IMR-90 (cell line): Measurements from ENCODE around the gene TMEM209. TPM values are rescaled to one million over a fixed set of nuclear protein-coding genes. Genes with fewer than 3 reads are reported as not detected.
"Not testable (repeated sequence)": the region's sequence is repeated elsewhere in the genome, so short reads cannot be mapped to it uniquely, and the experiment has no call there.

ENCODE experiments used
- ATAC-seq: fragments of 200-7000 bp; cut with Tn5 transposase; 2 replicates; pipeline ENCODE4 v1.9.1; 2020; ENCODE audit warnings: low read depth, mild to moderate bottlenecking, moderate library complexity
- BruUV-seq: library from RNA; stranded (reverse); fragments of 400-500 nt; replicated peaks from 2 replicates; lab custom pipeline; 2021; lab: Mats Ljungman, UMichigan
- CTCF ChIA-PET: fragments of 300-600 bp; formaldehyde crosslinking; extraction: SDS; loops from one replicate; lab custom pipeline; 2021; ENCODE audit warnings: antibody characterized with exemption; lab: Yijun Ruan, JAX
- POLR2A ChIA-PET: fragments of 300-600 bp; sonication (Branson Sonifier 250); formaldehyde crosslinking; loops from one replicate; lab custom pipeline; 2022; ENCODE audit warnings: antibody characterized with exemption; ENCODE audit not compliant: unreplicated experiment; lab: Charles Lee
- DNase-seq: peaks from one replicate; pipeline ENCODE4 v3.0.0; 2013
- H2AFZ ChIP-seq: replicated peaks from 2 replicates; pipeline ENCODE3; 2013; ENCODE audit warnings: low read length, mild to moderate bottlenecking; ENCODE audit not compliant: poor library complexity
- H2AK5ac ChIP-seq: 2 replicates; pipeline ENCODE4 v1.6.1; 2013; ENCODE audit warnings: low read depth, low read length, inconsistent platforms
- H2AK9ac ChIP-seq: replicated peaks from 2 replicates; pipeline ENCODE3; 2013; ENCODE audit warnings: mild to moderate bottlenecking, low read depth, low read length, moderate library complexity; ENCODE audit not compliant: poor library complexity
- H2BK120ac ChIP-seq: 2 replicates; pipeline ENCODE4 v1.6.1; 2013; ENCODE audit warnings: low read depth, low read length, inconsistent platforms
- H2BK15ac ChIP-seq: 3 replicates; pipeline ENCODE4 v1.6.1; 2013; ENCODE audit warnings: low read depth, low read length, inconsistent platforms
- H2BK20ac ChIP-seq: 2 replicates; pipeline ENCODE4 v1.6.1; 2013; ENCODE audit warnings: low read depth, mild to moderate bottlenecking, inconsistent platforms, low read length, moderate library complexity
- H2BK5ac ChIP-seq: 2 replicates; pipeline ENCODE4 v1.6.1; 2013; ENCODE audit warnings: mild to moderate bottlenecking, low read depth, low read length, inconsistent platforms; ENCODE audit not compliant: poor library complexity, severe bottlenecking
- H3K14ac ChIP-seq: replicated peaks from 2 replicates; pipeline ENCODE4 v1.6.1; 2013; ENCODE audit warnings: low read depth, low read length, inconsistent platforms
- H3K18ac ChIP-seq: 2 replicates; pipeline ENCODE4 v1.6.1; 2013; ENCODE audit warnings: low read depth, low read length, control low read depth
- H3K23ac ChIP-seq: 2 replicates; pipeline ENCODE4 v1.6.1; 2013; ENCODE audit warnings: low read depth, low read length, inconsistent platforms
- H3K27ac ChIP-seq: 2 replicates; pipeline ENCODE4 v1.5.1; 2013; ENCODE audit warnings: mild to moderate bottlenecking, control low read depth, low read length; ENCODE audit not compliant: insufficient read depth
- H3K27me3 ChIP-seq: 2 replicates; pipeline ENCODE4 v1.6.1; 2013; ENCODE audit warnings: low read length; ENCODE audit not compliant: control insufficient read depth, insufficient read depth
- H3K36me3 ChIP-seq: 2 replicates; pipeline ENCODE4 v1.6.1; 2013; ENCODE audit warnings: low read length, mixed read lengths; ENCODE audit not compliant: control insufficient read depth, insufficient read depth
- H3K4ac ChIP-seq: 2 replicates; pipeline ENCODE4 v1.6.1; 2013; ENCODE audit warnings: low read depth, low read length, inconsistent platforms
- H3K4me1 ChIP-seq: 2 replicates; pipeline ENCODE4 v1.6.1; 2013; ENCODE audit warnings: low read length, mixed read lengths; ENCODE audit not compliant: control insufficient read depth, insufficient read depth
- H3K4me2 ChIP-seq: 2 replicates; pipeline ENCODE4 v1.6.1; 2013; ENCODE audit warnings: low read depth, mild to moderate bottlenecking, control low read depth, low read length, moderate library complexity
- H3K4me3 ChIP-seq: 2 replicates; pipeline ENCODE4 v1.5.1; 2013; ENCODE audit warnings: low read depth, mild to moderate bottlenecking, control low read depth, low read length, moderate library complexity; ENCODE audit not compliant: insufficient read depth
- H3K56ac ChIP-seq: 2 replicates; pipeline ENCODE4 v1.6.1; 2013; ENCODE audit warnings: low read length, inconsistent platforms; ENCODE audit not compliant: insufficient read depth; ENCODE audit errors: extremely low read depth
- H3K79me1 ChIP-seq, 2 experiments: 2 replicates each; pipeline ENCODE4 v1.6.1; 2013; ENCODE audit warnings: low read length in 2 of 2, inconsistent platforms in 1 of 2, low read depth in 1 of 2
- H3K9ac ChIP-seq: 2 replicates; pipeline ENCODE4 v1.6.1; 2013; ENCODE audit warnings: low read depth, low read length, control low read depth
- H3K9me1 ChIP-seq: 2 replicates; pipeline ENCODE4 v1.6.1; 2013; ENCODE audit warnings: low read length, inconsistent platforms; ENCODE audit not compliant: insufficient read depth
- H3K9me3 ChIP-seq: 2 replicates; pipeline ENCODE4 v1.6.1; 2013; ENCODE audit warnings: low read length; ENCODE audit not compliant: control insufficient read depth, insufficient read depth
- H4K20me1 ChIP-seq: 2 replicates; pipeline ENCODE4 v1.6.1; 2013; ENCODE audit warnings: low read length, inconsistent platforms; ENCODE audit not compliant: insufficient read depth
- H4K5ac ChIP-seq: 2 replicates; pipeline ENCODE4 v1.6.1; 2013; ENCODE audit warnings: mild to moderate bottlenecking, low read depth, low read length, control low read depth
- H4K8ac ChIP-seq, 2 experiments: 2 replicates each; pipeline ENCODE4 v1.6.1; 2013; ENCODE audit warnings: low read depth in 2 of 2, low read length in 2 of 2, control low read depth in 1 of 2, inconsistent platforms in 1 of 2
- H4K91ac ChIP-seq: 2 replicates; pipeline ENCODE4 v1.6.1; 2013; ENCODE audit warnings: low read depth, low read length, inconsistent platforms; ENCODE audit not compliant: insufficient read depth
- WGBS, 2 experiments: methylation state at CpG; one replicate each; pipeline versions ENCODE4 v1.1.5 to v1.1.7; 2013; ENCODE audit warnings: missing lambda C conversion rate in 2 of 2; ENCODE audit not compliant: insufficient read length in 1 of 2; ENCODE audit errors: extremely low coverage in 2 of 2; 5-methylcytosine and 5-hydroxymethylcytosine counted together
- dilution Hi-C: fragments of 300-500 bp; cut with HindIII; formaldehyde crosslinking; loops from one replicate; pipeline ENCODE4 v1.14.3; 2018; ENCODE audit warnings: low sequenced_read_pairs; ENCODE audit not compliant: unreplicated experiment
- in situ Hi-C: fragments of 300-500 bp; cut with MboI; formaldehyde crosslinking; loops from 3 replicates; pipeline ENCODE4 v1.14.3; 2019; ENCODE audit warnings: low sequenced_read_pairs, inconsistent platforms, mixed read lengths
- intact Hi-C: fragments of 100-400 bp; cut with micrococcal nuclease; formaldehyde crosslinking; loops from 2 replicates; pipeline ENCODE4 v1.10.0; 2022
- polyA plus RNA-seq, 3 experiments: library from polyadenylated mRNA; depleted of rRNA; stranded (reverse); fragments of >200 nt; gene quantifications; 2 replicates each; pipeline ENCODE4 v1.2.3, GENCODE V29; 2012; ENCODE audit warnings: low replicate concordance in 1 of 3
- total RNA-seq: library from RNA; depleted of rRNA; stranded (reverse); fragments of >200 nt; gene quantifications from 2 replicates; pipeline ENCODE4 v1.2.3, GENCODE V29; 2012

Gene TMEM209
- total and polyA plus RNA-seq, 2 of the 4 experiments (the other 2 are of a cell fraction): 8.0 to 11.3 TPM

DNA sequence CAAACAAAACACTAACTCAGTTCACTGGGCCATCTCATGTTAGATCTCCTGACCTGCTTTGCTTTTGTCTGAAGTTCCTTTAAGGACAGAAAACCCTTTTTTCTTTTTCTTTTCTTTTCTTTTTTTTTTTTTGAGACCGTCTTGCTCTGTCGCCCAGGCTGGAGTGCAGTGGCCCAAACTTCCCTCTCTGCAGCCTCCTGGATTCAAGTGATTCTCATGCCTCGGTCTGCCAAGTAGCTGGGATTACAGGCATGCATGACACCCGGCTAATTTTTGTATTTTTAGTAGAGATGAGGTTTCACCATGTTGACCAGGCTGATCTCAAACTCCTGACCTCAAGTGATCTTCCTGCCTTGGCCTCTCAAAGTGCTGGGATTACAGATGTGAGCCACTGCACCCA lies 31.2 kb upstream of the TMEM209 start:
- H4K91ac ChIP-seq, H3K4me1 ChIP-seq, H2AK9ac ChIP-seq, ATAC-seq, H3K14ac ChIP-seq, H3K4me3 ChIP-seq, H3K27ac ChIP-seq, H3K18ac ChIP-seq, H3K4me2 ChIP-seq, H4K8ac ChIP-seq, H2BK5ac ChIP-seq, H2AFZ ChIP-seq, H3K36me3 ChIP-seq, H3K23ac ChIP-seq, H4K5ac ChIP-seq, intact Hi-C loops, H3K9me1 ChIP-seq, BruUV-seq, H2BK15ac ChIP-seq, in situ Hi-C loops, CTCF ChIA-PET, H3K4ac ChIP-seq, dilution Hi-C loops, H2BK20ac ChIP-seq, H2AK5ac ChIP-seq, H3K56ac ChIP-seq, H3K9ac ChIP-seq, H4K20me1 ChIP-seq, DNase-seq, H2BK120ac ChIP-seq, H3K27me3 ChIP-seq, H3K79me1 ChIP-seq, H3K9me3 ChIP-seq: not testable (repeated sequence)
- POLR2A ChIA-PET: interaction anchor here (0.6 kb wide), 1 partner anchor 283 kb away, joined by 6 read pairs; no protein-coding TSS in a partner anchor
- WGBS, 2 experiments: no CpG with 5 or more reads among the region's 4 CpGs
